H1 (cell line): ENCODE measurements around the gene KCNK7. TPM values are rescaled to one million over a fixed set of nuclear protein-coding genes. Genes with fewer than 3 reads are reported as not detected.

Experiments
- CTCF ChIA-PET: fragments of 300-600 bp; sonication (Branson Sonifier 250); formaldehyde crosslinking; loops from one replicate; lab custom pipeline; 2021; ENCODE audit not compliant: partially characterized antibody; lab: Charles Lee
- POLR2A ChIA-PET: fragments of 300-600 bp; sonication (Branson Sonifier 250); formaldehyde crosslinking; loops from one replicate; lab custom pipeline; 2021; ENCODE audit warnings: inconsistent platforms; ENCODE audit not compliant: partially characterized antibody; lab: Charles Lee
- DNase-seq, 2 experiments: peaks; one replicate each; pipeline versions ENCODE4 v3.0.0 to v3.0.0-alpha.2; 2010 to 2022; ENCODE audit warnings: low spot score in 2 of 2, low read depth in 1 of 2, mixed read lengths in 1 of 2
- FAIRE-seq: peaks from 2 replicates; lab custom pipeline; 2011; peaks lifted over from hg19 to GRCh38; lab: Jason Lieb, UNC
- H2AFZ ChIP-seq: 2 replicates; pipeline ENCODE4 v1.8.1; 2012; ENCODE audit warnings: low read length, inconsistent platforms
- H2AK5ac ChIP-seq: 2 replicates; pipeline ENCODE4 v1.6.1; 2013; ENCODE audit warnings: low read depth, low read length
- H2BK120ac ChIP-seq: replicated peaks from 2 replicates; pipeline ENCODE3; 2013; ENCODE audit warnings: low read depth, low read length, inconsistent platforms
- H2BK12ac ChIP-seq: 2 replicates; pipeline ENCODE4 v1.6.1; 2013; ENCODE audit warnings: low read depth, low read length
- H2BK15ac ChIP-seq: 2 replicates; pipeline ENCODE4 v1.6.1; 2013; ENCODE audit warnings: low read length
- H2BK20ac ChIP-seq: 2 replicates; pipeline ENCODE4 v1.6.1; 2013; ENCODE audit warnings: low read length
- H2BK5ac ChIP-seq: 2 replicates; pipeline ENCODE4 v1.6.1; 2013; ENCODE audit warnings: low read depth, low read length
- H3K14ac ChIP-seq: 2 replicates; pipeline ENCODE4 v1.6.1; 2013; ENCODE audit warnings: inconsistent platforms; ENCODE audit not compliant: insufficient read length
- H3K18ac ChIP-seq: 2 replicates; pipeline ENCODE4 v1.6.1; 2013; ENCODE audit warnings: low read length; ENCODE audit errors: extremely low read depth
- H3K23ac ChIP-seq: 2 replicates; pipeline ENCODE4 v1.6.1; 2013; ENCODE audit warnings: inconsistent platforms; ENCODE audit not compliant: insufficient read length
- H3K23me2 ChIP-seq: 2 replicates; pipeline ENCODE4 v1.6.1; 2013; ENCODE audit warnings: low read depth, low read length
- H3K27ac ChIP-seq: 2 replicates; pipeline ENCODE4 v1.6.1; 2011; ENCODE audit warnings: low read depth, low read length, inconsistent platforms
- H3K27me3 ChIP-seq, 4 experiments: replicated peaks in 1 of 4; 1 replicate in 1 of 4; 2 replicates in 3 of 4; pipeline versions ENCODE4 v1.6.1 to v1.8.1; 2011 to 2013; ENCODE audit warnings: low read length in 3 of 4, mild to moderate bottlenecking in 3 of 4, inconsistent platforms in 2 of 4, mixed read lengths in 2 of 4, moderate library complexity in 1 of 4; ENCODE audit not compliant: control insufficient read depth in 3 of 4, insufficient read depth in 3 of 4; ENCODE audit errors: extremely low read depth in 1 of 4
- H3K36me3 ChIP-seq, 4 experiments: 2 replicates each; pipeline versions ENCODE4 v1.6.1 to v1.8.1; 2011 to 2013; ENCODE audit warnings: mild to moderate bottlenecking in 4 of 4, low read length in 3 of 4, moderate library complexity in 2 of 4, control low read depth in 1 of 4, inconsistent platforms in 1 of 4; ENCODE audit not compliant: insufficient read depth in 4 of 4, control insufficient read depth in 2 of 4
- H3K4ac ChIP-seq: replicated peaks from 2 replicates; pipeline ENCODE3; 2013; ENCODE audit warnings: low read length, low read depth, mixed read lengths, inconsistent platforms; ENCODE audit not compliant: insufficient read length
- H3K4me1 ChIP-seq, 4 experiments: replicated peaks in 1 of 4; 1 replicate in 1 of 4; 2 replicates in 3 of 4; pipeline versions ENCODE4 v1.6.1 to v1.8.1; 2011 to 2013; ENCODE audit warnings: low read length in 3 of 4, inconsistent platforms in 2 of 4, mixed read lengths in 1 of 4; ENCODE audit not compliant: insufficient read depth in 4 of 4, control insufficient read depth in 3 of 4
- H3K4me2 ChIP-seq, 2 experiments: 2 replicates each; pipeline versions ENCODE4 v1.6.1 to v1.8.1; 2011 to 2013; ENCODE audit warnings: low read depth in 2 of 2, low read length in 2 of 2, control low read depth in 1 of 2, inconsistent platforms in 1 of 2, mild to moderate bottlenecking in 1 of 2; ENCODE audit not compliant: insufficient read depth in 1 of 2
- H3K4me3 ChIP-seq, 4 experiments: fragments of 200-600, 300-600 bp in 1 of 4; sonication (generic), shearing (Covaris generic), sonication (Bioruptor Twin) in 1 of 4; 2 replicates each; pipeline versions ENCODE4 v1.5.1 to v1.8.1; 2011 to 2016; ENCODE audit warnings: low read length in 4 of 4, low read depth in 3 of 4, control low read depth in 2 of 4, inconsistent platforms in 2 of 4, mild to moderate bottlenecking in 2 of 4, mixed read lengths in 1 of 4, moderate library complexity in 1 of 4; ENCODE audit not compliant: insufficient read depth in 2 of 4; ENCODE audit errors: extremely low read depth in 1 of 4
- H3K56ac ChIP-seq: replicated peaks from 2 replicates; pipeline ENCODE3; 2013; ENCODE audit warnings: low read depth, mild to moderate bottlenecking, mixed read lengths, low read length, inconsistent platforms; ENCODE audit not compliant: insufficient read length
- H3K79me1 ChIP-seq: 2 replicates; pipeline ENCODE4 v1.6.1; 2013; ENCODE audit warnings: low read depth, low read length, control low read depth
- H3K79me2 ChIP-seq, 2 experiments: 2 replicates each; pipeline versions ENCODE4 v1.6.1 to v1.8.1; 2012 to 2013; ENCODE audit warnings: low read length in 2 of 2, mild to moderate bottlenecking in 2 of 2, inconsistent platforms in 1 of 2; ENCODE audit not compliant: insufficient read depth in 2 of 2, control insufficient read depth in 1 of 2
- H3K9ac ChIP-seq, 4 experiments: replicated peaks in 1 of 4; 1 replicate in 1 of 4; 2 replicates in 3 of 4; pipeline versions ENCODE4 v1.6.1 to v1.8.1; 2011 to 2013; ENCODE audit warnings: low read depth in 3 of 4, low read length in 3 of 4, control low read depth in 2 of 4, mild to moderate bottlenecking in 2 of 4, moderate library complexity in 2 of 4, inconsistent platforms in 1 of 4; ENCODE audit errors: extremely low read depth in 1 of 4
- H3K9me3 ChIP-seq, 2 experiments: 2 replicates each; pipeline versions ENCODE4 v1.6.1 to v1.8.1; 2012 to 2013; ENCODE audit warnings: mild to moderate bottlenecking in 2 of 2, moderate library complexity in 2 of 2, control low read depth in 1 of 2, inconsistent platforms in 1 of 2, low read depth in 1 of 2, low read length in 1 of 2, mixed read lengths in 1 of 2; ENCODE audit not compliant: insufficient read depth in 2 of 2
- H4K20me1 ChIP-seq, 2 experiments: replicated peaks in 1 of 2; 2 replicates each; pipeline versions ENCODE3 to v1.8.1; 2011 to 2013; ENCODE audit warnings: inconsistent platforms in 2 of 2, low read length in 2 of 2, mild to moderate bottlenecking in 1 of 2; ENCODE audit not compliant: insufficient read depth in 2 of 2, control insufficient read depth in 1 of 2
- H4K5ac ChIP-seq: 2 replicates; pipeline ENCODE4 v1.6.1; 2013; ENCODE audit warnings: low read length, low read depth, mixed read lengths, inconsistent platforms; ENCODE audit not compliant: insufficient read length
- H4K8ac ChIP-seq: 2 replicates; pipeline ENCODE4 v1.8.0; 2013; ENCODE audit warnings: mild to moderate bottlenecking, moderate library complexity, low read length, inconsistent platforms; ENCODE audit not compliant: insufficient read depth; ENCODE audit errors: extremely low read depth
- H4K91ac ChIP-seq: replicated peaks from 2 replicates; pipeline ENCODE3; 2013; ENCODE audit warnings: low read length, mixed read lengths, inconsistent platforms; ENCODE audit not compliant: insufficient read length
- ASH2L ChIP-seq: fragments of 200-600, 300-600 bp; sonication (generic); IDR thresholded peaks from one replicate; pipeline ENCODE4 v1.7.1; 2017; ENCODE audit warnings: low read length
- BACH1 ChIP-seq: IDR thresholded peaks from 2 replicates; pipeline ENCODE4 v1.6.1; 2012; ENCODE audit warnings: low read length, improper control_type of control experiment
- CBX5 ChIP-seq: fragments of 300-800, 300-1000 bp; sonication (generic); IDR thresholded peaks from 2 replicates; pipeline ENCODE4 v1.7.1; 2016; ENCODE audit warnings: antibody characterized with exemption, low read length, low read depth
- EGR1 ChIP-seq: IDR thresholded peaks from 2 replicates; pipeline ENCODE4 v1.6.1; 2011; ENCODE audit warnings: low read depth, low read length, borderline replicate concordance
- EP300 ChIP-seq, 2 experiments: IDR thresholded peaks; 1 replicate in 1 of 2; 2 replicates in 1 of 2; pipeline ENCODE4 v1.6.1; 2011 to 2012; ENCODE audit warnings: low read depth in 2 of 2, low read length in 2 of 2, mild to moderate bottlenecking in 2 of 2, borderline replicate concordance in 1 of 2, inconsistent platforms in 1 of 2, moderate library complexity in 1 of 2
- FOSL1 ChIP-seq: IDR thresholded peaks from 2 replicates; pipeline ENCODE4 v1.6.1; 2011; ENCODE audit warnings: mild to moderate bottlenecking, low read depth, low read length, moderate library complexity; ENCODE audit not compliant: insufficient read depth
- HDAC2 ChIP-seq, 2 experiments: fragments of 300-600 bp in 1 of 2; sonication (generic) in 1 of 2; IDR thresholded peaks; 2 replicates each; pipeline ENCODE4 v1.6.1; 2011 to 2012; ENCODE audit warnings: low read depth in 2 of 2, low read length in 2 of 2, mild to moderate bottlenecking in 2 of 2, moderate library complexity in 2 of 2, borderline replicate concordance in 1 of 2, inconsistent platforms in 1 of 2
- JUN ChIP-seq: IDR thresholded peaks from 2 replicates; pipeline ENCODE4 v1.6.1; 2011; ENCODE audit warnings: low read depth, mild to moderate bottlenecking, improper control_type of control experiment, low read length
- SP1 ChIP-seq: IDR thresholded peaks from 2 replicates; pipeline ENCODE4 v1.6.1; 2011; ENCODE audit warnings: low read depth, low read length
- SRF ChIP-seq: IDR thresholded peaks from 2 replicates; pipeline ENCODE4 v1.6.1; 2011; ENCODE audit warnings: mild to moderate bottlenecking, low read depth, low read length, moderate library complexity
- TEAD4 ChIP-seq: IDR thresholded peaks from 2 replicates; pipeline ENCODE4 v1.6.1; 2012; ENCODE audit warnings: low read depth, low read length, inconsistent platforms, mixed read lengths
- whole genome bisulfite sequencing, 2 experiments: shearing (Covaris generic) in 1 of 2; methylation state at CpG; one replicate each; pipeline versions ENCODE4 v1.1.6 to v1.1.7; 2013 to 2015; ENCODE audit warnings: low lambda C conversion rate in 2 of 2, mixed read lengths in 2 of 2, inconsistent platforms in 1 of 2, low coverage in 1 of 2, missing lambda C conversion rate in 1 of 2; ENCODE audit not compliant: insufficient replicate concordance in 2 of 2, insufficient coverage in 1 of 2, insufficient read length in 1 of 2; ENCODE audit errors: extremely low coverage in 1 of 2, missing lambda C conversion rate in 1 of 2; 5-methylcytosine and 5-hydroxymethylcytosine counted together
- polyA plus RNA-seq, 7 experiments: library from polyadenylated mRNA; depleted of rRNA in 3 of 7; stranded (reverse) in 5 of 7; unstranded in 2 of 7; fragments of >200 nt in 5 of 7; fragments of 200-250 nt in 2 of 7; gene quantifications; 1 replicate in 5 of 7; 2 replicates in 1 of 7; 4 replicates in 1 of 7; pipeline versions ENCODE4 v1.2.1 to v1.2.3, GENCODE V29; 2011 to 2013; ENCODE audit warnings: missing spikeins in 2 of 7, mixed read lengths in 2 of 7
- total RNA-seq: library from RNA; stranded (reverse); fragmentation: NEBNext Ultra II Directional; extraction: Animal tissue kit (Norgen Biotek cat#: 25700); gene quantifications from 2 replicates; pipeline ENCODE4 v1.2.1, GENCODE V29; 2021
- TF ChIP-seq, protein P1 (sequence below): IDR thresholded peaks from 2 replicates; pipeline ENCODE4 v1.6.1; 2012; ENCODE audit warnings: inconsistent platforms

The KCNK7 gene
- total and polyA plus RNA-seq, 2 of the 8 experiments (the other 6 are each of a cell fraction or from before 2014, with no cell fraction given), result 0.74 to 1.0 TPM

- H3K14ac ChIP-seq, result no peak overlapping the region
- DNase-seq (no peak), FAIRE-seq (no peak)
- CTCF ChIA-PET, result interaction anchor here (0.6 to 14.8 kb wide), 7 partner anchors 13 to 169 kb away, joined by 3 to 227 read pairs (median 3); partner anchors contain the start of genes KCNK7 and SIPA1
- H3K4me3 ChIP-seq, result no peak overlapping the region
- POLR2A ChIA-PET, result interaction anchor here (0.6 to 2.1 kb wide), 9 partner anchors 10 to 234 kb away, joined by 3 to 6 read pairs (median 4); no protein-coding TSS in a partner anchor
- peaks cover 23% of the 10 kb centered on the region for H3K79me1 ChIP-seq
- H3K23me2 ChIP-seq, result peaks cover 19% of the 10 kb centered on the region
- no peak overlapping the region for H3K27ac ChIP-seq
- no peak overlapping the region for H2BK12ac ChIP-seq
- no peak overlapping the region for H3K23ac ChIP-seq
- peaks cover 5 to 11% of the 10 kb centered on the region in 2 experiments; a peak in 2 of 4 replicates for H3K79me2 ChIP-seq
- H2BK120ac ChIP-seq, result no peak overlapping the region
- H4K20me1 ChIP-seq, result peaks cover 3 to 19% of the 10 kb centered on the region in 2 experiments
- H3K27me3 ChIP-seq, result no peaks in the 10 kb centered on the region; a peak in 1 of 7 replicates
- no peak overlapping the region for H3K4ac ChIP-seq
- no peak overlapping the region for H4K91ac ChIP-seq
- no peak overlapping the region for H4K8ac ChIP-seq
- no peak overlapping the region for H4K5ac ChIP-seq
- no peak overlapping the region for H3K18ac ChIP-seq
- H2BK15ac ChIP-seq, result no peak overlapping the region
- H2AFZ ChIP-seq, result no peak overlapping the region
- H3K4me2 ChIP-seq, result no peak overlapping the region
- no peaks in the 10 kb centered on the region for H3K9me3 ChIP-seq
- no peak overlapping the region for H2AK5ac ChIP-seq
- H3K9ac ChIP-seq, result no peak overlapping the region; a peak in 1 of 7 replicates
- no peak overlapping the region for H2BK20ac ChIP-seq
- peaks cover 0 to 30% (median 13%) of the 10 kb centered on the region in 4 experiments; a peak in 6 of 7 replicates for H3K4me1 ChIP-seq
- H2BK5ac ChIP-seq, result no peak overlapping the region
- H3K56ac ChIP-seq, result no peak overlapping the region
- TF ChIP-seq CBX5 (no peak), TEAD4 (no peak), HDAC2 (IDR thresholded peaks at IDR 0.05; ENCODE audit: borderline replicate concordance in 1 of 2, low read depth in 2 of 2, low read length in 2 of 2) (no peak), BACH1 (no peak), EP300 (IDR thresholded peaks at IDR 0.05; ENCODE audit: borderline replicate concordance in 1 of 2, low read depth in 2 of 2, low read length in 2 of 2) (no peak), FOSL1 (no peak), SP1 (no peak), EGR1 (no peak), ASH2L (no peak), SRF (no peak), JUN (no peak)
- TF ChIP-seq, protein P1, sequence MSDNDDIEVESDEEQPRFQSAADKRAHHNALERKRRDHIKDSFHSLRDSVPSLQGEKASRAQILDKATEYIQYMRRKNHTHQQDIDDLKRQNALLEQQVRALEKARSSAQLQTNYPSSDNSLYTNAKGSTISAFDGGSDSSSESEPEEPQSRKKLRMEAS, result no peak
- WGBS, 2 experiments, result 92% methylated on average over 6 of the region's 6 CpGs; no CpG with 5 or more reads in 1 of the 2 experiments
- H3K36me3 ChIP-seq, result peaks cover 0 to 6% (median under 1%) of the 10 kb centered on the region in 4 experiments; a peak in 2 of 8 replicates
Measured at GRCh38 chr11:65610404-65610803, 14.8 kb upstream of the KCNK7 start.
